GM18507 (cell line): ENCODE measurements around the gene SUGCT.

Experiments
- DNase-seq: peaks from one replicate; pipeline ENCODE4 v3.0.0; 2011; ENCODE audit warnings: low read depth; ENCODE audit not compliant: insufficient read length; ENCODE audit errors: extremely low spot score
- FAIRE-seq: peaks from 2 replicates; lab custom pipeline; 2011; peaks lifted over from hg19 to GRCh38; lab: Jason Lieb, UNC

Gene SUGCT

GRCh38 chr7:40763319-40764287 is 628.8 kb downstream of the SUGCT start:
- no peak for FAIRE-seq

DNA sequence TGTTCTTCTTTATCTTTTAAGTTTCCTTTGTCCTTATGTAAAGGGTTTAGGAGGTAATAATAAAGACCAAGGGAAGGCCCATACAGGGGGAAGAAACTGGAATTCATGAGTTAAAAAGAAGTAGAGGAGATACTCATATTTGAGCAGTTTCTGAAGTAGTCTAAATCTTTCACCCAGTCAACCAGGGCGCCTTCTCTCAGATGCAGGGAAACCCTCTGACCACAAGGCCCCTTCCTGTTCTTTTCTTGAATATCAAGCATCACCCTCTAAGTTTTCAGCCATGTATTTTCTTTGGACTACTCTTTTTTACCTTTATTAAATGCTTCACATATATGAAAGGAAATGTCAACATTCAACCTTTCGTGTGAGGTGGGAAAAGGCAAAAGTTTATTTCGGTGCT is 630.8 kb downstream of the SUGCT start:
- FAIRE-seq (no peak), DNase-seq (no peak)

More at GRCh38 chr7:40763319-40764287, 628.8 kb downstream of the SUGCT start:
- no peak for DNase-seq

DNA sequence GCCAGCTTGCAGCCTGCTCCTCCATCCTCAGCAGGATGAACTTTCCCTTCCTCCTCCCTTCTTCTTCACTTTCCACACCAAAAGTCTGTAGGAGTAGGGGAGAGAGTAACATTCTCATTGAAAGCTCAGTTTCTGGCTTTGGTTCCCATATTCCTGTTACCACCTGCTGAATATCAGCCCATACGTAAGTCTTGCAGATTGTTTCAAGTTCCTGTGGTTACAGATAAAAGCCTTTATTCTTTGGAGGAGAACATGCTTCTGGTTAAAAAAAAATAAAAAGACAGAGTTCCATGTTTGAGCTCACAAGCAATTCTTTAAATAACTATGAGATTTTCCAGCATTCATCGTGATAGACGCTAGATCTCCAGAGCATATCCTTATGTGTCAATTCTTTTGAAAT is 637.3 kb downstream of the SUGCT start:
- no peak for FAIRE-seq
- DNase-seq = no peak

DNA sequence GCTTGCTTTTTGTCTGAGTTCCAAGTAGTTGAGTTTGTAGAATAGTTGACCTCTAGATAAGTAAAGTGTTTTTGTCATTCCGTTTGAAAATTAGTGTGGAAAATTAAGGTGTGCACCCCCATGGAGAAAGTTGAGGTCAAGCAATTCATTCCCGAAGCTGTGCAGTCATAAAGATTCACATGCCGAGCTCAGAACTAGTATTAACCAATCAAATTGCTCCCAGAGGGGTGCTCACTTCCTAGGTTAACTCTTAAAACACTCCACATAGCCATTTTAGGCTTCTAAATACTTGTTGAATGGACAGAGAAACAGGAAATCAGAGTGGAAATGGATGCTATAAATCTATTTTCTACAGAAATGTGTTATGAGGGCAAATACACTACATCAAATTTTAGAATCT is 638.9 kb downstream of the SUGCT start:
- DNase-seq (no peak), FAIRE-seq (no peak)

- FAIRE-seq = no peak
Observed at GRCh38 chr7:40775877-40776276, 641.1 kb downstream of the SUGCT start.

GRCh38 chr7:40777730-40778312 is 643.0 kb downstream of the SUGCT start:
- DNase-seq (no peak), FAIRE-seq (no peak)

More at GRCh38 chr7:40775877-40776276, 641.1 kb downstream of the SUGCT start:
- no peak for DNase-seq

GRCh38 chr7:40780460-40780859 is 645.7 kb downstream of the SUGCT start:
- no peak for FAIRE-seq
- DNase-seq = no peak

GRCh38 chr7:40782836-40783235 is 648.0 kb downstream of the SUGCT start:
- DNase-seq (no peak), FAIRE-seq (no peak)

DNA sequence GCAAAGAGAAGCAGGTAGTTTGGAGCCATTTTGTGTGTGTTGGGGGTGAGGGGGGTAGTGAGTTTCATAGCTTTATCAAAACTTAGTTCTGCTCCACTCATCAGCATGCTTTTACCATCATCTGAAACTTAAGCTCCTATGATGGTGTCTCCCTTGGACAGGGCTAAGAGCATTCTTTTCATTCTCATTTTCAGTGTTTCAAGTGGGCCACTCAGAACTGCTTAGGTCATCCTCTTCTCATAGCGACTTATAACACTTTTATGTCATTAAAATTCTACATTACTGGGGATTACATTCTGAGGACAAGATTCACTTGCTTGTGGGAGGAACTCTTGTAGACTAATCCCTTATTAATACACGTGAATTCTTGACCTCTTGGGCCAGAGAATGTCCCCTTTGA is 649.4 kb downstream of the SUGCT start:
- DNase-seq = no peak
- FAIRE-seq = no peak

DNA sequence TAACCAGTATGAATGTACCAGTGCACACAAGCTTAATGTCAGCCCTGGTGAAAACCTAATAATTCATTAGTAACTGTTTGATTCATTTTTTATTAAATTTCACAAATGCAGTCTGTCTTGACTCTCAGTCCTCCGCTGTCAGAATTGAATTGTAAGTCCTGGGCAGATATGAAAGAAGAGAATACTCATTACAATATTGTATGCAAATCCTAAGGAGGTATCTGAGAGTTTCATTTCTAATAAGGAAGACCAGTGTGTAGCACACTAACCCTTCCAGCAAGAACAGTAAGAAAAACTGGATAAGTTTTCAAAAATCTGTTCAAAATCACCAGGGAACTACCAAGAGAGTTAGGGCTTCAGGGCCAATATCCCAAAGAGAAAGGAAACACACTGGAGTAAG is 652.1 kb downstream of the SUGCT start:
- no peak for FAIRE-seq
- DNase-seq = no peak

GRCh38 chr7:40793132-40793531 is 658.3 kb downstream of the SUGCT start:
- no peak for FAIRE-seq
- no peak for DNase-seq

DNA sequence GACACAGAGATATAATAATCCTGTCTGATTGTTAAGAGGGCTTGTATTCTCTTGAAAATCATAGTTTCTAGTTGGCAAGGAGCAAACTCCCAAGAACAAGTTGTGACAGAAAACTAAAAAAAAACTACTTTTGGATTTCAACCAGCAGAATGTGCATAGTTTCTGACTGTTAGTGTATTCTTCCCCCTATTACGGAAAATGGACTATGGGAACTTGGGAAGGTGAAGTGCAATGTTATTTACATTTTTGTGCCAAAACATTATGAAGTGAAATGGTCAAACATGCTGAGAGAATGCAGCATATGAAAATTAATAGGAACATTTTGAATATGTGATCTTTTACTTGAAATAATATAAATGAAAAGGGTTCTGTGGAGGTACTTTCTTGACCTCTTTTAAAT is 660.8 kb downstream of the SUGCT start:
- DNase-seq = no peak
- no peak for FAIRE-seq

DNA sequence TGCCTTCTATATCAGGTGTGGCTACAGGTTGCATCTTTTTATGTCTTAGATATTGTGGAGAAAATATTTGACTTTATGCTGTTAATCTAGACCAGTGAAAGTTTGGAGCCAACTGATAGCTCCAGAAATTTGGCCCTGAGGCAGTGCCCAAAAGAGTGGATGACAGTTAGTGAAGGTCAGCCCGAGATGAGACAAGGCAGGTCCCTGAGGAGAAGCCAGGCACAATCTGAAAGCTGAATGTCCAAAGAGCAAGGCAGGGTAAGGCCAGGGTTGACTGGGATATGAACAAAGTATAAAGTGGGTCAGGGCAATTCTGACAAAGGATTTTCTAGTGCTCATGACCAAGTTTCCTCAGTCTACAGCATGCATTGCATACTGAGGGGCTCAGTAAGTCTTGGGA is 661.9 kb downstream of the SUGCT start:
- DNase-seq = no peak
- no peak for FAIRE-seq

DNA sequence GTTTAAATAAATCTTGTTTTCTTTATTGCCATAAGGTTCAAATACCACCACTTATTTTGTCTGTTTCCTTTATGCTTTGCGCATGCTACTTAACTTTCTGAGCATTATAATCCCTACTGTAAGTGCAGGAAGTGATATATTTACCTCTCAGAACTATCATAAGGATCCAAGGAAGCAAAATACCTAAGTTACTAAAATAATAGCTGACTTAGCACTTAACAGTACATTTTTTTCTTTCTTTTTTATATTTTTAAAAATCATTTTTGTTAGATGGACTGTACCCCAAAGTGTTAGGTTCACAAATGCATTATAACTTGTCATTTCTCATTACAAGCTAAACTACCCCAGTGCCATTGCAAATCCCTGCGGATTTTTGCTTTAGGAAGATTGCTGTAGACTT is 663.8 kb downstream of the SUGCT start:
- DNase-seq = no peak
- FAIRE-seq = no peak

DNA sequence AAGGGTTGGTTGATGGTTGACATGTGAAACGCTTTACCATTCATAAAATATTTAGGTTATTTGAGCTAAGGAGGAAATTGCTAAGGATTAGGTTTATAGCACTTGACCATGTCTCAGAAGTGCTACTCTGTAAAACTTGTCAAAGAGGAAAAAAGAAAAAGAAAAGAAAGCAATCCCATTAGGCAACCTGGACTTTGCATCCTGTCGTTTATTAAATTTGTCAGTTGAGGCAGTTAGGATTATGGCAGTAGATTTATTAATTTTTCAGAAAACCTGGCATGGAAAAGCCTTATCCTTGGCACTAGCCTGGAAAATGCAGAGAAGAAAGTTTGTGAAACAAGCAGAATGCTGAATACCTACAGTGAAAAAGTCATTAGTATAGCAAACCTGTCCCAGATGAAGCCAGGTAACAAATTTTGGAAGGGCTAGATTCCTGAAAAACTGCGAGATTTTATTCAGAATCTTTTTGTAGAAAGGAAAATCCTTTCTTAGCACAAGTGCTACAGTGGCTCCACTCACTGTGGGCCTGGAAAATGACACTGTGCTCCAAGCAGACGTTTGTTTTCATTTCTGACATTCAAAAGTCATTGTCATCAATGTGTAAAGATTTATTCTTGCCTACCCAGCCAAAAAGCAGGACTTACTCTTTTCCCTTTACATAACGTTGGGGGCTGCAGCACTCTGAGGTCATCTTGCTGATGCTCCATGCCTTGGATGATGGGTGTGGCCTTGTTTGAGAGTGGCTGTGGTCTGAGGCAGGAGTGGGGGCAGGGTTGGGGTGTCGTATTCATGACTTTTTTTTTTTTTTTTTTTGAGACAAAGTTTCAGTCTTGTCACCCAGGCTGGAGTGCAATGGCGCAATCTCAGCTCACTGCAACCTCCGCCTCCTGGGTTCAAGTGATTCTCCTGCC is 664.9 kb downstream of the SUGCT start:
- FAIRE-seq (no peak), DNase-seq (no peak)

DNA sequence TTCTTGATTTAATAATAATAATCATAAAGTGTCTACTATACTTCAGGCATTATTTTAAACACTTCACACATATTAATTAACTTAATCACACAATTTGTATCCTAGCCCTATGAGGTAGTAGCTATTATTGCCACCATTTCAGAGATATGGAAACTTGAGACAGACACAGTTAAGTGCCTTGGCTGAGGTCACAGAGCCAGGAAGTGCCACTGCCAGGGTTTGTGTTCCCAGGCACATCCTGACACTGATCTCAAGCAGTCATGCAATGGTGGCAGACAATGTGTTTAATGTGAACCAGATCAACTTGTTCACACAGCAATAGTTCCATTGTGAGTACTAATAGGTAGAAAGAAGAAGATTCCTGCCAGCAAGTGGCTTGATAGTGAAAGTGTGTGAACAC is 666.0 kb downstream of the SUGCT start:
- DNase-seq (no peak), FAIRE-seq (no peak)

- FAIRE-seq = no peak
- no peak for DNase-seq
Observed at GRCh38 chr7:40802497-40802896, 667.7 kb downstream of the SUGCT start.

DNA sequence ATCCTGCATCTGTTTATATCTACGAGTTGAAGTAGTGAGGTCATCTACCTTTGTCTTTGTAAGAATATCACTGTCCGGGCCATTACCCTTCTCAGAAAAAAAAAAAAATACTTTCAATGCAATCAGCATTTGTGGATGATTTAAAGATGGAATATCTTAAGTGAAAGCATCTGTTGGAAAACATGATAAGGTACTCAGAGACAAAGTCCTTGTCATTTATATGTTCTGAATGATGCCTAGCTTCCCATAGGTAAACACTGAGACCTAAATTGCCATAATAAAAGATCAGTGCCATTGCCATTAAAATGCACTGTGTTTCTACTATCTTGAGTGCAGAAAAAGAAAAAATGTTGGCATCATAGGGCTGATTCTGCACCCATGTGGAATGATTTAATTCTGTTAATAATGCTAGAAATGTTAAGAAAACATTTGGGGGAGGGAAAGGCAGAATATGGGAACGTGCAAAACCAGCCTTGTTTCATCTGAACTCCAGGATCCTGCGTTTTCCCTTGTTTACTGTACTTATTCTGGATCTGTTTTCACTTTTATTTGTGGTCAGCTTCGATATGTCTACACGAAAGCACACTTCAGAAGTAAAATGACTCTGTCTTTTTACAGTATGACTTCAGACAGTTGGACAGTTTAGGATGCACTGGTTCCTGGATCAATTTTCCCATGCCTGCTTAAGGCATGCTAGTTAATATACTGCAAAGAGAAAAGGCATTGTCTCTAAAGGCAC is 669.8 kb downstream of the SUGCT start:
- FAIRE-seq = no peak
- no peak for DNase-seq

DNA sequence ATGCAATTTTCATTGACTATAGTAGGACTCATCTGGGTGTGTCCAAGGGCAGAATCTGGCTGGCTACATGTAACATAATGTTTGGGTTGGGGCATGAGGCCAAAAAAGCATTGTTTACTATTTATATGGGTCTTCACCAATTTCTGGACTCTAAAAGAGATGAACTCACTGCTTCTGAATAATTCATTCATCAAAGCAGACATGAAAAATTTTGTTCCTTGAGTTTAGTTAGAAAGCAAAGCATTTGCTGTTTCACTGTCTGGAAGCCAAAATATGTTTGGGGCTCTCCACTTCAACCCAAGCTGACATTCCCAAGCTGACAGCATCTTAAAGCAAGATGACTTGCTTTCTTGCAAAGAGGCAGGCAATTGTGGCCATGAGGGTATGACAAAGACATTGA is 670.6 kb downstream of the SUGCT start:
- FAIRE-seq (no peak), DNase-seq (no peak)
